Right atrium auricular region (tissue), 2 donors: ENCODE measurements around the gene PHC3. TPM values are rescaled to one million over a fixed set of nuclear protein-coding genes. Genes with fewer than 3 reads are reported as not detected.

Experiments
- DNase-seq: peaks from one replicate; pipeline ENCODE4 v3.0.0-alpha.2; 2019; ENCODE audit warnings: low spot score
- H3K27ac ChIP-seq, 2 donors: fragments of 200-600 bp; sonication (generic); 1 replicate in 1 of 2; 2 replicates in 1 of 2; pipeline ENCODE4 v1.5.1; 2016 to 2019
- H3K27me3 ChIP-seq, 2 donors: fragments of 200-600 bp; sonication (generic); one replicate each; pipeline versions ENCODE4 v1.5.1 to v1.6.0; 2017 to 2019
- H3K36me3 ChIP-seq: fragments of 200-600 bp; sonication (generic); one replicate; pipeline ENCODE4 v1.5.1; 2016
- H3K4me1 ChIP-seq, 2 donors: fragments of 200-600 bp; sonication (generic); one replicate each; pipeline versions ENCODE4 v1.5.1 to v1.6.0; 2017 to 2019
- H3K4me3 ChIP-seq, 2 donors: fragments of 200-600 bp; sonication (generic); 1 replicate in 1 of 2; 2 replicates in 1 of 2; pipeline ENCODE4 v1.5.1; 2017 to 2019; ENCODE audit warnings: mild to moderate bottlenecking in 1 of 2, moderate library complexity in 1 of 2
- H3K9me3 ChIP-seq, 2 donors: fragments of 200-600 bp; sonication (generic); one replicate each; pipeline ENCODE4 v1.5.1; 2019
- total RNA-seq, 2 donors: library from RNA; depleted of rRNA; stranded (reverse); fragments of >200 nt; gene quantifications; one replicate each; pipeline ENCODE4 v1.1.0, GENCODE V29; 2016
- TF ChIP-seq, protein P1 (sequence below), 2 donors: fragments of 200-600 bp; sonication (generic); IDR thresholded peaks; one replicate each; pipeline ENCODE4 v1.5.1; 2019; ENCODE audit warnings: antibody characterized with exemption in 2 of 2

PHC3 gene
- total RNA-seq, 2 donors from 2014 or later, result 23.8 to 41.9 TPM

GRCh38 chr3:170083343-170083742, 98.2 kb downstream of the PHC3 start:
- Histone ChIP-seq H3K9me3 (no peaks in the 10 kb centered on the region), H3K36me3 (peaks cover 21% of the 10 kb centered on the region), H3K4me1 (no peaks in the 10 kb centered on the region), H3K27ac (no peak overlapping the region), H3K4me3 (no peak overlapping the region), H3K27me3 (no peaks in the 10 kb centered on the region)
- DNase-seq, result no peak
- TF ChIP-seq, protein P1, sequence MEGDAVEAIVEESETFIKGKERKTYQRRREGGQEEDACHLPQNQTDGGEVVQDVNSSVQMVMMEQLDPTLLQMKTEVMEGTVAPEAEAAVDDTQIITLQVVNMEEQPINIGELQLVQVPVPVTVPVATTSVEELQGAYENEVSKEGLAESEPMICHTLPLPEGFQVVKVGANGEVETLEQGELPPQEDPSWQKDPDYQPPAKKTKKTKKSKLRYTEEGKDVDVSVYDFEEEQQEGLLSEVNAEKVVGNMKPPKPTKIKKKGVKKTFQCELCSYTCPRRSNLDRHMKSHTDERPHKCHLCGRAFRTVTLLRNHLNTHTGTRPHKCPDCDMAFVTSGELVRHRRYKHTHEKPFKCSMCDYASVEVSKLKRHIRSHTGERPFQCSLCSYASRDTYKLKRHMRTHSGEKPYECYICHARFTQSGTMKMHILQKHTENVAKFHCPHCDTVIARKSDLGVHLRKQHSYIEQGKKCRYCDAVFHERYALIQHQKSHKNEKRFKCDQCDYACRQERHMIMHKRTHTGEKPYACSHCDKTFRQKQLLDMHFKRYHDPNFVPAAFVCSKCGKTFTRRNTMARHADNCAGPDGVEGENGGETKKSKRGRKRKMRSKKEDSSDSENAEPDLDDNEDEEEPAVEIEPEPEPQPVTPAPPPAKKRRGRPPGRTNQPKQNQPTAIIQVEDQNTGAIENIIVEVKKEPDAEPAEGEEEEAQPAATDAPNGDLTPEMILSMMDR (IDR thresholded peaks at IDR 0.05), result no peak

- no peak overlapping the region for H3K27ac ChIP-seq
- no peak for DNase-seq
- TF ChIP-seq, protein P1 (IDR thresholded peaks at IDR 0.05), result no peak
These were observed 100.3 kb downstream of the PHC3 start for GRCh38 chr3:170081079-170081741.

DNA sequence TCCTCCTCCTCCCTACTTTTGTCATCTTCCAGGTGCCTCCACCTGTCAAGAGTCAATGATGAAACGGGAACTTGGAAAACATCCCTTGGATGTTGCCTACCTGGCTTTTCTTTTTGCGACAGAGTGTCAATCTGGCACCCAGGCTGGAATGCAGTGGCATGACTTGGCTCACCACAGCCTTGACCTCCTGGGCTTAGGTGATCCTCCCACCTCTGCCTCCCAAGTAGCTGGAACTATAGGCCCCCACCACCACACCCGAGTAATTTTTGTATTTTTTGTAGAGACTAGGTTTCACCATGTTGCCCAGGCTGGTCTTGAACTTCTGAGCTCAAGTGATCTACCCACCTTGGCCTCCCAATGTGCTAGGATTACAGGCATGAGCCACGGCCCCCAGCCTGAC, 100.9 kb downstream of the PHC3 start:
- peaks cover 8% of the 10 kb centered on the region for H3K36me3 ChIP-seq
- no peaks in the 10 kb centered on the region for H3K9me3 ChIP-seq
- no peaks in the 10 kb centered on the region for H3K27me3 ChIP-seq
- H3K4me3 ChIP-seq, result no peak overlapping the region
- TF ChIP-seq, protein P1 (IDR thresholded peaks at IDR 0.05), result no peak
- no peak for DNase-seq
- no peak overlapping the region for H3K27ac ChIP-seq
- H3K4me1 ChIP-seq, result no peaks in the 10 kb centered on the region

More at GRCh38 chr3:170081079-170081741, 100.3 kb downstream of the PHC3 start:
- Histone ChIP-seq H3K4me1 (no peaks in the 10 kb centered on the region), H3K4me3 (no peak overlapping the region), H3K9me3 (no peaks in the 10 kb centered on the region), H3K36me3 (peaks cover 11% of the 10 kb centered on the region), H3K27me3 (no peaks in the 10 kb centered on the region)

DNA sequence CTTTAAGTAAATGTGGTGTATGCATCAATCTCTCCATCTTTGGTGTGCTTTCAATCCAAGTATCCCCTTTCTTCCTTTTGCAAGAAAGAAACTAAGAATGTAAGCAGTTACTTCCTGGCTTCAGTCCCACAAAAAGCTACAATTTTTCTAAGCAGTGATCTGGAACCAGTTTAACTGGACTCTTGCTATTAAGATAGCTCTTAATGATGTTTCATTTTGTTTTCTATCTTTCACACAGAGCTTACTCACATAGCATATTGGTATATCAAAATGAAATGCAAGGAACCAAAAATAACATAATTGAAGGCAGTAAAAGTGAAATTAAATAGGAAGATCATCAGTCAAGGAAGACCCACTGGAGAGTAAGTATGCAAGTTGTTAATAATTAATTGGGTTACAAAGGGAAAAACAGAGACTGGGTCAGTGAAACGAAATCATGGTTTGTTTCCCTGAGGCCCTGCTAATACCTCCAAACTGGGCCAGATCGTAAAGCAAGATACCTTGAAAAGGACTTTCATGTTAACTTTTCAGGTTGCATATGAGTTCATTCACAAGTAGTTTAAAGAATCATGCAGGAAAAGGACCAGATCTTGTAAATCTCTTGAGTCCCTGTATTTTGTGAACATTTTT, 101.9 kb downstream of the PHC3 start:
- Histone ChIP-seq H3K4me1 (no peaks in the 10 kb centered on the region), H3K27ac (no peak overlapping the region), H3K27me3 (no peaks in the 10 kb centered on the region), H3K9me3 (no peaks in the 10 kb centered on the region), H3K36me3 (no peaks in the 10 kb centered on the region), H3K4me3 (no peak overlapping the region)
- TF ChIP-seq, protein P1 (IDR thresholded peaks at IDR 0.05), result no peak
- no peak for DNase-seq

DNA sequence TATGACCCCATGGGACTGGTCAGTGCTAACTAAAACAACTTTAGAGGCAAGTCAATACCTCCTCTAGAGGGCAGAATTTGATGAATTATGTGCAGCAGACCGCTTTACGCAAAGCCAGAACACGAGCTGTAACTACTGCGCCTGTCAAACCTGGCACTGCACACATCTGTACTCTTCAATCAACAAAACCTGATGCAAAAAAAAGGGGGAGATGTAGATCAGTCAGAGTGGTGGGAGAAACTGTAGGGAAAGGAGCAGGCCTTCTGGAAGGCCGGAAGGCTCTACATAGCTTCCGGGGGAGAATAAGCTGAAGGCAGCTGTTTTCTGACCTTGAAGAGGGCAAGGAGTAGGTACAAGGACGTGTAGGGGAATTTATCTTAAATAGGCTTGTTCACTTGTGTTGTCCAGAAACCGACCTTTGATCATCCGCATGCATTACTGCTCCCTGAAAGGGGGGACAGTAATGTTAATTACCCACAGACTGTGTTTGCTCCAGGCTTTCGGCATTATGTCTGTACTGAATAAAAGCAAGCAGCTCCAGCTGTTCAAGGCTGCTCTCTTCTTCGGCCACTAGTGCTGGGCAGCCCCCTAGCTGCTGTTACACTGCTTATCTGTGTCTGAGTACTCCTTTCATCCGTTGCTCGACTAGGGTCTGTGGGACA, 102.8 kb downstream of the PHC3 start:
- Histone ChIP-seq H3K27ac (no peak overlapping the region), H3K4me1 (no peaks in the 10 kb centered on the region), H3K27me3 (no peaks in the 10 kb centered on the region), H3K4me3 (no peak overlapping the region), H3K9me3 (no peaks in the 10 kb centered on the region), H3K36me3 (no peaks in the 10 kb centered on the region)
- TF ChIP-seq, protein P1 (IDR thresholded peaks at IDR 0.05), result no peak
- no peak for DNase-seq
